GM12878 (cell line): Measurements from ENCODE around the gene MTIF3. TPM values are rescaled to one million over a fixed set of nuclear protein-coding genes. Genes with fewer than 3 reads are reported as not detected.

Experiments
- ATAC-seq: fragments of 200-7000 bp; cut with Tn5 transposase; 3 replicates; pipeline ENCODE4 v1.9.1; 2020; ENCODE audit warnings: mild to moderate bottlenecking, moderate library complexity
- Bru-seq: library from RNA; stranded (reverse); fragments of 400-500 nt; gene quantifications from one replicate; lab custom pipeline; 2021; lab: Mats Ljungman, UMichigan
- BruChase-seq, 2 experiments: library from RNA; stranded (reverse); fragments of 400-500 nt; gene quantifications; one replicate each; lab custom pipeline; 2021; lab: Mats Ljungman, UMichigan
- BruUV-seq: library from RNA; stranded (reverse); fragments of 400-500 nt; replicated peaks from 2 replicates; lab custom pipeline; 2021; lab: Mats Ljungman, UMichigan
- CTCF ChIA-PET: fragments of 300-600 bp; sonication (Branson Sonifier 250); formaldehyde crosslinking; extraction: SDS; loops from one replicate; lab custom pipeline; 2021; ENCODE audit warnings: inconsistent platforms; lab: Yijun Ruan, JAX
- POLR2A ChIA-PET: fragments of 350-600 bp; formaldehyde crosslinking; extraction: SDS; loops from one replicate; lab custom pipeline; 2021; ENCODE audit warnings: inconsistent platforms; lab: Charles Lee
- RAD21 ChIA-PET: fragments of 300-600 bp; sonication (Branson Sonifier 250); formaldehyde crosslinking; loops from one replicate; lab custom pipeline; 2023; ENCODE audit warnings: antibody characterized with exemption; ENCODE audit not compliant: unreplicated experiment; lab: Charles Lee
- SMC1A ChIA-PET: fragments of 300-600 bp; sonication (Branson Sonifier 250); formaldehyde crosslinking; loops from one replicate; lab custom pipeline; 2023; ENCODE audit not compliant: unreplicated experiment, uncharacterized antibody; lab: Charles Lee
- DNase-seq: peaks from one replicate; pipeline ENCODE4 v3.0.0-alpha.2; 2011; ENCODE audit warnings: low read depth, low spot score
- FAIRE-seq: peaks from 3 replicates; lab custom pipeline; 2011; peaks lifted over from hg19 to GRCh38; lab: Jason Lieb, UNC
- H2AFZ ChIP-seq: 2 replicates; pipeline ENCODE4 v1.6.0; 2011; ENCODE audit warnings: low read depth, low read length, control low read depth; ENCODE audit not compliant: control insufficient read depth
- H3K27ac ChIP-seq: 2 replicates; pipeline ENCODE4 v1.5.1; 2011; ENCODE audit warnings: control low read depth; ENCODE audit not compliant: control insufficient read depth, insufficient read depth
- H3K27me3 ChIP-seq, 2 experiments: replicated peaks in 1 of 2; 2 replicates each; pipeline versions ENCODE4 v1.6.0 to v1.6.1; 2011; ENCODE audit warnings: low read length in 1 of 2; ENCODE audit not compliant: control insufficient read depth in 2 of 2, insufficient read depth in 2 of 2
- H3K36me3 ChIP-seq, 2 experiments: 2 replicates each; pipeline ENCODE4 v1.5.1; 2011; ENCODE audit warnings: low read length in 1 of 2; ENCODE audit not compliant: control insufficient read depth in 2 of 2, insufficient read depth in 2 of 2
- H3K4me1 ChIP-seq: 2 replicates; pipeline ENCODE4 v1.6.1; 2011; ENCODE audit warnings: mild to moderate bottlenecking, low read length, moderate library complexity, mixed read lengths; ENCODE audit not compliant: control insufficient read depth, insufficient read depth
- H3K4me2 ChIP-seq: 2 replicates; pipeline ENCODE4 v1.6.0; 2011; ENCODE audit warnings: control low read depth; ENCODE audit not compliant: control insufficient read depth, insufficient read depth
- H3K4me3 ChIP-seq: fragments of 200-600 bp; sonication (generic); 2 replicates; pipeline ENCODE4 v1.5.1; 2016
- H3K79me2 ChIP-seq: 2 replicates; pipeline ENCODE4 v1.6.0; 2011; ENCODE audit warnings: low read length; ENCODE audit not compliant: control insufficient read depth, insufficient read depth
- H3K9ac ChIP-seq: 2 replicates; pipeline ENCODE4 v1.8.0; 2011; ENCODE audit warnings: low read length, control low read depth, mixed read lengths; ENCODE audit not compliant: control insufficient read depth, insufficient read depth
- H3K9me3 ChIP-seq: replicated peaks from 3 replicates; pipeline ENCODE4 v1.5.1; 2011; ENCODE audit warnings: mild to moderate bottlenecking, low read length; ENCODE audit not compliant: control insufficient read depth, insufficient read depth
- H4K20me1 ChIP-seq: 2 replicates; pipeline ENCODE4 v1.6.0; 2011; ENCODE audit not compliant: control insufficient read depth, insufficient read depth
- BCL11A ChIP-seq: IDR thresholded peaks from 2 replicates; pipeline ENCODE4 v1.6.1; 2011; ENCODE audit warnings: low read depth, low read length
- BRCA1 ChIP-seq: IDR thresholded peaks from 2 replicates; pipeline ENCODE4 v1.6.1; 2011; ENCODE audit warnings: low read depth, low read length, improper control_type of control experiment
- CHD4 ChIP-seq: fragments of 200-600 bp; sonication (generic); IDR thresholded peaks from 2 replicates; pipeline ENCODE4 v1.6.1; 2016; ENCODE audit warnings: mild to moderate bottlenecking
- DPF2 ChIP-seq: fragments of 450-650 bp; IDR thresholded peaks from 2 replicates; pipeline ENCODE4 v1.6.1; 2017; ENCODE audit warnings: mild to moderate bottlenecking
- EP300 ChIP-seq, 2 experiments: fragments of 150-350 bp in 1 of 2; IDR thresholded peaks; 2 replicates each; pipeline ENCODE4 v1.6.1; 2011 to 2012; ENCODE audit warnings: low read depth in 2 of 2, low read length in 2 of 2, borderline replicate concordance in 1 of 2, improper control_type of control experiment in 1 of 2, inconsistent platforms in 1 of 2; ENCODE audit not compliant: control insufficient read depth in 1 of 2
- GATAD2B ChIP-seq: fragments of 450-650 bp; conservative IDR thresholded peaks from 2 replicates; pipeline ENCODE4 v1.6.1; 2017; ENCODE audit warnings: low read depth, mild to moderate bottlenecking, moderate library complexity
- JUNB ChIP-seq: IDR thresholded peaks from 2 replicates; pipeline ENCODE4 v1.6.1; 2016; ENCODE audit warnings: antibody characterized with exemption, mild to moderate bottlenecking
- NFXL1 ChIP-seq: fragments of 450-650 bp; IDR thresholded peaks from 2 replicates; pipeline ENCODE4 v1.6.1; 2017; ENCODE audit warnings: antibody characterized with exemption, mild to moderate bottlenecking, borderline replicate concordance
- REST ChIP-seq: IDR thresholded peaks from 2 replicates; pipeline ENCODE4 v1.6.1; 2012; ENCODE audit warnings: mild to moderate bottlenecking, low read depth, low read length
- RUNX3 ChIP-seq: IDR thresholded peaks from 2 replicates; pipeline ENCODE4 v1.6.1; 2012; ENCODE audit warnings: low read length, inconsistent platforms
- SMARCA5 ChIP-seq: fragments of 450-650 bp; IDR thresholded peaks from 2 replicates; pipeline ENCODE4 v1.6.1; 2017; ENCODE audit warnings: mild to moderate bottlenecking
- YBX1 ChIP-seq: fragments of 450-650 bp; IDR thresholded peaks from 2 replicates; pipeline ENCODE4 v1.6.1; 2016; ENCODE audit warnings: antibody characterized with exemption
- ZBED1 ChIP-seq: IDR thresholded peaks from 2 replicates; pipeline ENCODE4 v1.6.1; 2016; ENCODE audit warnings: borderline replicate concordance
- WGBS: methylation state at CpG from one replicate; pipeline ENCODE4 v1.1.6; 2016; ENCODE audit warnings: low lambda C conversion rate; ENCODE audit not compliant: insufficient replicate concordance, insufficient coverage; ENCODE audit errors: missing lambda C conversion rate; 5-methylcytosine and 5-hydroxymethylcytosine counted together
- in situ Hi-C: fragments of 300-500 bp; cut with MboI; formaldehyde crosslinking; loops from 9 replicates; pipeline ENCODE4 v1.14.3; 2018; ENCODE audit warnings: mixed read lengths
- intact Hi-C: fragments of 100-400 bp; cut with micrococcal nuclease; formaldehyde crosslinking; loops from one replicate; pipeline ENCODE4 v1.14.2; 2022; ENCODE audit not compliant: unreplicated experiment
- long read RNA-seq, 2 experiments: library from polyadenylated mRNA; unstranded; transcript quantifications; one replicate each; pipeline ENCODE4 v2.0.0, GENCODE V29; 2019 to 2020
- polyA minus RNA-seq, 3 experiments: library from RNA; depleted of rRNA, polyadenylated mRNA; stranded (reverse); fragments of >200 nt; gene quantifications; 2 replicates each; pipeline ENCODE4 v1.2.3, GENCODE V29; 2011
- polyA plus RNA-seq, 11 experiments: library from polyadenylated mRNA; depleted of rRNA in 4 of 11; unstranded in 6 of 11; stranded (reverse) in 5 of 11; fragments of >200 nt; fragmentation: Nextera tagmentation in 4 of 11; fragmentation: Illumina TruSeq in 1 of 11; extraction: Ambion mirVana in 4 of 11; extraction: Trizol in 1 of 11; gene quantifications; 1 replicate in 1 of 11; 2 replicates in 10 of 11; pipeline versions ENCODE4 v1.2.1 to v1.2.3, GENCODE V29; 2011 to 2016; ENCODE audit warnings: inconsistent platforms in 2 of 11, missing spikeins in 2 of 11, low read depth in 1 of 11
- total RNA-seq, 4 experiments: library from RNA; depleted of rRNA in 3 of 4; stranded (reverse); fragments of >200 nt in 3 of 4; fragmentation: Illumina TruSeq in 1 of 4; extraction: Trizol in 1 of 4; gene quantifications; 2 replicates each; pipeline versions ENCODE4 v1.2.1 to v1.2.3, GENCODE V29; 2013 to 2021

Gene MTIF3
- total RNA-seq (2013; cell fraction: nucleolus; rRNA removed), result 15.5 and 17.9 TPM in 2 replicates
- total RNA-seq (2014; rRNA removed) (26.0 and 47.3 TPM in 2 replicates), total RNA-seq (2014; rRNA removed; fragmentation: Illumina TruSeq; extraction: Trizol) (44.2 and 48.4 TPM in 2 replicates), total RNA-seq (2021) (22.4 and 22.5 TPM in 2 replicates), polyA plus RNA-seq (2011; rRNA removed) (49.1 and 70.3 TPM in 2 replicates), polyA plus RNA-seq (2014; fragmentation: Illumina TruSeq; extraction: Trizol) (68.0 and 75.1 TPM in 2 replicates), polyA plus RNA-seq (2014; fragmentation: Nextera tagmentation; extraction: Ambion mirVana) (10 to 100 TPM; 64.7 to 73.9 TPM), polyA plus RNA-seq (2014; rRNA removed) (29.4 and 40.0 TPM in 2 replicates), polyA plus RNA-seq (2016; fragmentation: Nextera tagmentation; extraction: Ambion mirVana) (10 to 100 TPM; 50.3 to 51.1 TPM), polyA minus RNA-seq (2011; rRNA and poly(A)+ RNA removed) (14.3 and 17.0 TPM in 2 replicates), Bru-seq, nascent RNA (percentile 78 among the genes with signal in this experiment), BruChase-seq, experiment 1, labeled RNA remaining after a 6-hour chase (percentile 71 among the genes with signal in this experiment), BruChase-seq, experiment 2, labeled RNA remaining after a 2-hour chase (percentile 76 among the genes with signal in this experiment)
- polyA plus RNA-seq (2011; ENCODE audit: low read depth), result 53.6 TPM
- polyA plus RNA-seq (2011; cell fraction: cytosol; rRNA removed), result 28.7 and 35.2 TPM in 2 replicates
- polyA plus RNA-seq (2011; cell fraction: nucleus; rRNA removed), result 22.3 and 24.4 TPM in 2 replicates
- polyA plus RNA-seq (2012), result 33.7 and 45.7 TPM in 2 replicates
- polyA minus RNA-seq (2011; cell fraction: cytosol; rRNA and poly(A)+ RNA removed), result 6.7 and 9.4 TPM in 2 replicates
- polyA minus RNA-seq (2011; cell fraction: nucleus; rRNA and poly(A)+ RNA removed), result 6.4 and 9.1 TPM in 2 replicates
- long read RNA-seq, experiment 1, transcript MTIF3-202 (5 exons, 1,005 nt), result major isoform, 9 of 26 reads
- long read RNA-seq, experiment 1, partial matches to known transcripts, result 5 of 26 reads
- long read RNA-seq, experiment 1, other reads (novel, unspliced or antisense), result 11 of 26 reads
- long read RNA-seq, experiment 2, transcript MTIF3-202 (5 exons, 1,005 nt), result major isoform, 32 of 90 reads
- long read RNA-seq, experiment 2, partial matches to known transcripts, result 22 of 90 reads
- long read RNA-seq, experiment 2, other reads (novel, unspliced or antisense), result 29 of 90 reads

- peak within 1 kb of the TSS; percentile 88 for H2AFZ ChIP-seq
- no peaks in the 10 kb centered on the region for H3K27me3 ChIP-seq
- H3K4me2 ChIP-seq, result peak within 1 kb of the TSS; percentile 98
- in situ Hi-C loops, result loop anchor here (5.0 kb wide), 1 partner anchor 167 kb away; no protein-coding TSS in a partner anchor
- CTCF ChIA-PET, result interaction anchor here (1.0 to 6.0 kb wide), 2 partner anchors 24 to 88 kb away, joined by 3 to 30 read pairs; partner anchors contain the start of gene GTF3A
- H3K4me1 ChIP-seq, result peaks cover 11% of the 10 kb centered on the region
- H3K79me2 ChIP-seq, result peaks cover 22% of the 10 kb centered on the region
- H4K20me1 ChIP-seq, result no peaks in the 10 kb centered on the region
- RAD21 ChIA-PET, result interaction anchor here (0.8 to 4.8 kb wide), 6 partner anchors 8 to 171 kb away, joined by 3 to 32 read pairs (median 4); partner anchors contain the start of gene GTF3A
- intact Hi-C loops, result loop anchor here (1.0 to 2.0 kb wide), 3 partner anchors 26 to 199 kb away; partner anchors contain the start of genes GTF3A, LNX2 and RPL21
- FAIRE-seq, result peak; percentile 94
- SMC1A ChIA-PET, result interaction anchor here (1.0 to 3.6 kb wide), 3 partner anchors 24 to 156 kb away, joined by 3 to 41 read pairs (median 4); partner anchors contain the start of gene GTF3A
- ATAC-seq, result peak; percentile 93
- BruUV-seq, result TSS peak; percentile 89
- peak; percentile 87 for DNase-seq
- H3K9ac ChIP-seq, result peak within 1 kb of the TSS; percentile 91
- under 1% methylated on average over 81 of the region's 81 CpGs for WGBS
- POLR2A ChIA-PET, result interaction anchor here (1.6 to 2.6 kb wide), 3 partner anchors 23 to 171 kb away, joined by 4 to 16 read pairs (median 6); partner anchors contain the start of genes GTF3A and LNX2
- H3K36me3 ChIP-seq, result no peaks in the 10 kb centered on the region
- H3K9me3 ChIP-seq, result no peaks in the 10 kb centered on the region
- peak within 1 kb of the TSS; percentile 86 for H3K27ac ChIP-seq
- peak within 1 kb of the TSS; percentile 87 for H3K4me3 ChIP-seq
- TF ChIP-seq GATAD2B (peak; percentile 91), DPF2 (peak; percentile 76), RUNX3 (peak; percentile 77), NFXL1 (no peak), BCL11A (peak; percentile 28; the same call in 1 of the 2 replicates), YBX1 (no peak), SMARCA5 (peak; percentile 8; the same call in 1 of the 2 replicates), BRCA1 (no peak), REST (no peak; the same call in 1 of the 2 replicates), EP300 (IDR thresholded peaks at IDR 0.05; ENCODE audit: borderline replicate concordance in 1 of 2, control insufficient read depth in 1 of 2, low read depth in 2 of 2, low read length in 2 of 2) (no peak), ZBED1 (no peak), JUNB (no peak), CHD4 (no peak)
Observed at GRCh38 chr13:27449936-27450828, at the start of gene MTIF3. TSS of gene MTIF3 (minus strand) at chr13:27450564. CDS start at chr13:27440448, 10,116 bp downstream.
